Activated CD8-positive, alpha-beta T cell treated with anti-CD3 and anti-CD28 coated beads, Interleukin-2, amount 10 ng/mL, durations not matched to agents 7 days and 5 days (primary cell): ENCODE results near the gene PNPLA2. TPM values are rescaled to one million over a fixed set of nuclear protein-coding genes. Genes with fewer than 3 reads are reported as not detected.
A peak's percentile ranks its signal among the peaks of the same experiment; 100 is the strongest.

ENCODE experiments used
- ATAC-seq: fragments of 150-1000 bp; cut with Tn5 transposase; one replicate; pipeline ENCODE4 v1.10.0; 2021; ENCODE audit warnings: moderate library complexity
- CTCF ChIA-PET: fragments of 350-600 bp; sonication (Branson Sonifier 250); formaldehyde crosslinking; loops from one replicate; lab custom pipeline; 2021; ENCODE audit warnings: antibody characterized with exemption; lab: Charles Lee
- POLR2A ChIA-PET: fragments of 350-600 bp; sonication (Branson Sonifier 250); formaldehyde crosslinking; loops from one replicate; lab custom pipeline; 2021; ENCODE audit warnings: antibody characterized with exemption; lab: Charles Lee
- DNase-seq: peaks from one replicate; pipeline ENCODE4 v3.0.0-alpha.2; 2020
- H3K27ac Mint-ChIP-seq: one replicate; pipeline ENCODE4 v1.8.0; 2021; ENCODE audit warnings: mild to moderate bottlenecking, mixed read lengths
- H3K27me3 Mint-ChIP-seq: one replicate; pipeline ENCODE4 v1.8.0; 2021; ENCODE audit warnings: low read depth, mixed read lengths
- H3K36me3 Mint-ChIP-seq: one replicate; pipeline ENCODE4 v1.8.0; 2021; ENCODE audit warnings: low read depth, mixed read lengths
- H3K4me1 Mint-ChIP-seq: one replicate; pipeline ENCODE4 v1.8.0; 2021; ENCODE audit warnings: low read depth, mixed read lengths
- H3K4me3 Mint-ChIP-seq: one replicate; pipeline ENCODE4 v1.8.0; 2021; ENCODE audit warnings: mild to moderate bottlenecking, mixed read lengths
- H3K9me3 Mint-ChIP-seq: one replicate; pipeline ENCODE4 v1.8.0; 2022; ENCODE audit warnings: mixed read lengths; ENCODE audit not compliant: insufficient read depth
- total RNA-seq, 2 experiments: library from RNA; stranded (reverse); gene quantifications; one replicate each; pipeline ENCODE4 v1.2.3, GENCODE V29; 2021

PNPLA2 gene
- total RNA-seq, 2 experiments from 2014 or later: 67.3 to 76.6 TPM

- ATAC-seq: no peak
- Mint-ChIP-seq H3K27me3 (no peaks in the 10 kb centered on the region), H3K27ac (no peak overlapping the region)
Measured at GRCh38 chr11:862081-862661, 43.5 kb downstream of the PNPLA2 start.

GRCh38 chr11:862696-863022 is 43.9 kb downstream of the PNPLA2 start:
- H3K36me3 Mint-ChIP-seq: no peaks in the 10 kb centered on the region
- no peak overlapping the region for H3K27ac Mint-ChIP-seq
- no peak for DNase-seq
- POLR2A ChIA-PET: no interaction called here
- no peaks in the 10 kb centered on the region for H3K9me3 Mint-ChIP-seq
- H3K4me1 Mint-ChIP-seq: no peaks in the 10 kb centered on the region
- no peaks in the 10 kb centered on the region for H3K27me3 Mint-ChIP-seq
- CTCF ChIA-PET: no interaction called here
- no peak overlapping the region for H3K4me3 Mint-ChIP-seq
- no peak for ATAC-seq

More at GRCh38 chr11:862081-862661, 43.5 kb downstream of the PNPLA2 start:
- Mint-ChIP-seq H3K9me3 (no peaks in the 10 kb centered on the region), H3K36me3 (no peaks in the 10 kb centered on the region), H3K4me1 (no peaks in the 10 kb centered on the region), H3K4me3 (no peak overlapping the region)
- ChIA-PET POLR2A (no interaction called here), CTCF (no interaction called here)
- DNase-seq: no peak

GRCh38 chr11:863023-863909 is 44.6 kb downstream of the PNPLA2 start:
- H3K4me1 Mint-ChIP-seq: no peaks in the 10 kb centered on the region
- POLR2A ChIA-PET: no interaction called here
- no peaks in the 10 kb centered on the region for H3K27me3 Mint-ChIP-seq
- CTCF ChIA-PET: no interaction called here
- no peak overlapping the region for H3K4me3 Mint-ChIP-seq
- DNase-seq (no peak), ATAC-seq (no peak)
- no peaks in the 10 kb centered on the region for H3K36me3 Mint-ChIP-seq
- H3K9me3 Mint-ChIP-seq: no peaks in the 10 kb centered on the region
- no peak overlapping the region for H3K27ac Mint-ChIP-seq

- ChIA-PET CTCF (no interaction called here), POLR2A (no interaction called here)
- no peaks in the 10 kb centered on the region for H3K4me1 Mint-ChIP-seq
- H3K36me3 Mint-ChIP-seq: no peaks in the 10 kb centered on the region
- DNase-seq: no peak
- no peaks in the 10 kb centered on the region for H3K9me3 Mint-ChIP-seq
- H3K4me3 Mint-ChIP-seq: no peak overlapping the region
- H3K27me3 Mint-ChIP-seq: no peaks in the 10 kb centered on the region
- ATAC-seq: no peak
- H3K27ac Mint-ChIP-seq: no peak overlapping the region
Measured at GRCh38 chr11:863910-864827, 45.5 kb downstream of the PNPLA2 start.

- Mint-ChIP-seq H3K4me3 (no peak overlapping the region), H3K36me3 (no peaks in the 10 kb centered on the region), H3K9me3 (no peaks in the 10 kb centered on the region), H3K4me1 (no peaks in the 10 kb centered on the region), H3K27me3 (no peaks in the 10 kb centered on the region), H3K27ac (no peak overlapping the region)
- CTCF ChIA-PET: no interaction called here
- no peak for DNase-seq
- POLR2A ChIA-PET: no interaction called here
- no peak for ATAC-seq
Measured at GRCh38 chr11:864898-865297, 46.2 kb downstream of the PNPLA2 start.

- DNase-seq (no peak), ATAC-seq (no peak)
- ChIA-PET POLR2A (no interaction called here), CTCF (no interaction called here)
- H3K36me3 Mint-ChIP-seq: no peaks in the 10 kb centered on the region
- no peaks in the 10 kb centered on the region for H3K4me1 Mint-ChIP-seq
- no peaks in the 10 kb centered on the region for H3K27me3 Mint-ChIP-seq
- H3K4me3 Mint-ChIP-seq: no peak overlapping the region
- no peaks in the 10 kb centered on the region for H3K9me3 Mint-ChIP-seq
- H3K27ac Mint-ChIP-seq: no peak overlapping the region
Measured at GRCh38 chr11:865462-866430, 47.0 kb downstream of the PNPLA2 start.

- no peak overlapping the region for H3K4me3 Mint-ChIP-seq
- no peaks in the 10 kb centered on the region for H3K4me1 Mint-ChIP-seq
- DNase-seq (no peak), ATAC-seq (no peak)
- no peak overlapping the region for H3K27ac Mint-ChIP-seq
- H3K27me3 Mint-ChIP-seq: no peaks in the 10 kb centered on the region
- no peaks in the 10 kb centered on the region for H3K9me3 Mint-ChIP-seq
- H3K36me3 Mint-ChIP-seq: no peaks in the 10 kb centered on the region
- ChIA-PET POLR2A (no interaction called here), CTCF (no interaction called here)
Measured at GRCh38 chr11:866481-866880, 47.8 kb downstream of the PNPLA2 start.

- no peak for DNase-seq
- POLR2A ChIA-PET: no interaction called here
- Mint-ChIP-seq H3K36me3 (no peaks in the 10 kb centered on the region), H3K27ac (no peak overlapping the region), H3K9me3 (no peaks in the 10 kb centered on the region), H3K27me3 (no peaks in the 10 kb centered on the region), H3K4me1 (no peaks in the 10 kb centered on the region), H3K4me3 (no peak overlapping the region)
- CTCF ChIA-PET: no interaction called here
- ATAC-seq: no peak
Measured at GRCh38 chr11:867856-868358, 49.2 kb downstream of the PNPLA2 start.

- H3K27ac Mint-ChIP-seq: peak overlapping the region; percentile 55
- H3K4me1 Mint-ChIP-seq: no peaks in the 10 kb centered on the region
- H3K4me3 Mint-ChIP-seq: no peak overlapping the region
- no peaks in the 10 kb centered on the region for H3K9me3 Mint-ChIP-seq
- DNase-seq (no peak), ATAC-seq (no peak)
- no peaks in the 10 kb centered on the region for H3K27me3 Mint-ChIP-seq
- H3K36me3 Mint-ChIP-seq: no peaks in the 10 kb centered on the region
- ChIA-PET POLR2A (no interaction called here), CTCF (no interaction called here)
Measured at GRCh38 chr11:868394-868793, 49.7 kb downstream of the PNPLA2 start.

- ChIA-PET POLR2A (no interaction called here), CTCF (no interaction called here)
- H3K27me3 Mint-ChIP-seq: no peaks in the 10 kb centered on the region
- H3K36me3 Mint-ChIP-seq: peaks cover 2% of the 10 kb centered on the region
- peak overlapping the region; percentile 55 for H3K27ac Mint-ChIP-seq
- ATAC-seq (no peak), DNase-seq (no peak)
- H3K9me3 Mint-ChIP-seq: no peaks in the 10 kb centered on the region
- no peaks in the 10 kb centered on the region for H3K4me1 Mint-ChIP-seq
- no peak overlapping the region for H3K4me3 Mint-ChIP-seq
Measured at GRCh38 chr11:868802-869201, 50.1 kb downstream of the PNPLA2 start.
